Gastroesophageal sphincter (tissue), 3 donors: Measurements from ENCODE around the gene CIPC.

Source experiments
- CTCF ChIP-seq, 4 experiments: fragments of 200-600 bp in 2 of 4; fragments of 450-650 bp in 2 of 4; sonication (generic) in 1 of 4; IDR thresholded peaks; one replicate each; pipeline ENCODE4 v1.5.1; 2017 to 2019; ENCODE audit warnings: antibody characterized with exemption in 4 of 4, mild to moderate bottlenecking in 2 of 4, moderate library complexity in 2 of 4
- EP300 ChIP-seq: sonication (generic); formaldehyde crosslinking; IDR thresholded peaks from one replicate; pipeline ENCODE4 v1.6.1; 2017; ENCODE audit warnings: antibody characterized with exemption, mild to moderate bottlenecking
- POLR2A ChIP-seq, 2 donors: fragments of 450-650 bp; IDR thresholded peaks; one replicate each; pipeline ENCODE4 v1.6.1; 2017; ENCODE audit warnings: antibody characterized with exemption in 2 of 2, mild to moderate bottlenecking in 2 of 2, moderate library complexity in 1 of 2
- POLR2AphosphoS5 ChIP-seq: sonication (generic); formaldehyde crosslinking; IDR thresholded peaks from one replicate; pipeline ENCODE4 v1.6.1; 2017; ENCODE audit warnings: antibody characterized with exemption

GRCh38 chr14:77061630-77062257, 36.3 kb upstream of the CIPC start:
- TF ChIP-seq EP300 (no peak), CTCF (IDR thresholded peaks at IDR 0.05) (no peak), POLR2A (IDR thresholded peaks at IDR 0.05) (no peak), POLR2AphosphoS5 (no peak)
